SU-DHL-6 (cell line): ENCODE data around the gene CLASP1.

Experiments used
- EZH2phosphoT487 ChIP-seq: fragments of 200-600 bp; sonication (generic), shearing (Covaris generic); conservative IDR thresholded peaks from 2 replicates; pipeline ENCODE4 v1.6.1; 2018; ENCODE audit warnings: mild to moderate bottlenecking, antibody characterized with exemption, low read length, moderate library complexity, mixed read lengths
- TF ChIP-seq, protein P1 (sequence below): fragments of 200-600 bp; sonication (generic); IDR thresholded peaks from one replicate; pipeline ENCODE4 v1.5.1; 2017; ENCODE audit warnings: antibody characterized with exemption, mild to moderate bottlenecking, low read length, moderate library complexity; ENCODE audit not compliant: insufficient read depth, poor library complexity, severe bottlenecking

DNA sequence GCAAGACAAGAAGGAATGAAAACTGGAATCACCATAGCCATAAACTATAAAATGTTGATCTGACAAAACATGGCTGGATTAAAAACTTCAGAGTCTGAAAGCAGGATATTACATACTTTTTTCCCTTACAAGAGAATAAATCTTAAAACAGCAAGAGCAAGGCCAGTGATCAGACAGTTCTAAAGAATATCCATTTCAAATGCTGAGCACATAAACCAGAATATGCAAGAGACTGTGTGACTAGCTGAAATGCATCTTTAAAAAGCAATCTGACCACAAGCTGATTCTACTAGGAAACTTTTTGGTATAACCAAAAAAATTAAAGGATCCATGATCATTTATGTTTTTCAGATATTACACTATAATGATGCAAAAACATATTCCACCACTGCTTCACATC is 239.3 kb downstream of the CLASP1 start:
- TF ChIP-seq, protein P1, sequence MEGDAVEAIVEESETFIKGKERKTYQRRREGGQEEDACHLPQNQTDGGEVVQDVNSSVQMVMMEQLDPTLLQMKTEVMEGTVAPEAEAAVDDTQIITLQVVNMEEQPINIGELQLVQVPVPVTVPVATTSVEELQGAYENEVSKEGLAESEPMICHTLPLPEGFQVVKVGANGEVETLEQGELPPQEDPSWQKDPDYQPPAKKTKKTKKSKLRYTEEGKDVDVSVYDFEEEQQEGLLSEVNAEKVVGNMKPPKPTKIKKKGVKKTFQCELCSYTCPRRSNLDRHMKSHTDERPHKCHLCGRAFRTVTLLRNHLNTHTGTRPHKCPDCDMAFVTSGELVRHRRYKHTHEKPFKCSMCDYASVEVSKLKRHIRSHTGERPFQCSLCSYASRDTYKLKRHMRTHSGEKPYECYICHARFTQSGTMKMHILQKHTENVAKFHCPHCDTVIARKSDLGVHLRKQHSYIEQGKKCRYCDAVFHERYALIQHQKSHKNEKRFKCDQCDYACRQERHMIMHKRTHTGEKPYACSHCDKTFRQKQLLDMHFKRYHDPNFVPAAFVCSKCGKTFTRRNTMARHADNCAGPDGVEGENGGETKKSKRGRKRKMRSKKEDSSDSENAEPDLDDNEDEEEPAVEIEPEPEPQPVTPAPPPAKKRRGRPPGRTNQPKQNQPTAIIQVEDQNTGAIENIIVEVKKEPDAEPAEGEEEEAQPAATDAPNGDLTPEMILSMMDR = no peak
- no peak for TF ChIP-seq EZH2phosphoT487
